Brain pericyte (primary cell): Measurements from ENCODE around the gene C1D.
"Not testable (repeated sequence)": the region's sequence is repeated elsewhere in the genome, so short reads cannot be mapped to it uniquely, and the experiment has no call there.

Experiments used
- DNase-seq: peaks from one replicate; pipeline ENCODE4 v3.0.0-alpha.2; 2012; ENCODE audit warnings: low read depth, low spot score

The C1D gene

GRCh38 chr2:68000170-68000825, 62.5 kb downstream of the C1D start:
- no peak for DNase-seq

- no peak for DNase-seq
Measured at GRCh38 chr2:67999332-67999731, 63.5 kb downstream of the C1D start.

- no peak for DNase-seq
Measured at GRCh38 chr2:67997903-67998302, 64.9 kb downstream of the C1D start.

GRCh38 chr2:67997528-67997900, 65.3 kb downstream of the C1D start:
- no peak for DNase-seq

- DNase-seq = no peak
Measured at GRCh38 chr2:67996772-67997527, 65.9 kb downstream of the C1D start.

- DNase-seq = no peak
Measured at GRCh38 chr2:67994716-67995115, 68.1 kb downstream of the C1D start.

- not testable (repeated sequence) for DNase-seq
Measured at GRCh38 chr2:67994069-67994468, 68.7 kb downstream of the C1D start.

- no peak for DNase-seq
Measured at GRCh38 chr2:67993329-67993728, 69.5 kb downstream of the C1D start.

GRCh38 chr2:67991456-67991855, 71.3 kb downstream of the C1D start:
- no peak for DNase-seq
